NCI-H1436 (cell line): ENCODE measurements around the gene PDXK.

Experiments used
- DNase-seq: peaks from one replicate; lab custom pipeline; 2025; lab: John Stamatoyannopoulos, UW

Gene PDXK

GRCh38 chr21:43806017-43806710, 87.2 kb downstream of the PDXK start:
- no peak for DNase-seq

GRCh38 chr21:43808367-43808766, 89.4 kb downstream of the PDXK start:
- DNase-seq: no peak

GRCh38 chr21:43808832-43809251, 89.9 kb downstream of the PDXK start:
- DNase-seq: no peak

- no peak for DNase-seq
Observed at GRCh38 chr21:43809346-43809799, 90.4 kb downstream of the PDXK start.

- DNase-seq: no peak
Observed at GRCh38 chr21:43809853-43810504, 91.0 kb downstream of the PDXK start.

- peak; percentile 74 for DNase-seq
Observed at GRCh38 chr21:43810505-43811261, 91.8 kb downstream of the PDXK start.

GRCh38 chr21:43811262-43812105, 92.6 kb downstream of the PDXK start:
- no peak for DNase-seq
